Measurements from ENCODE around the gene ZNF85. TPM values are rescaled to one million over a fixed set of nuclear protein-coding genes. Genes with fewer than 3 reads are reported as not detected.
"Not testable (repeated sequence)": the region's sequence is repeated elsewhere in the genome, so short reads cannot be mapped to it uniquely, and the experiment has no call there.

The ZNF85 gene
- total RNA-seq, 1 donor from 2014 or later = 48.3 TPM

DNA sequence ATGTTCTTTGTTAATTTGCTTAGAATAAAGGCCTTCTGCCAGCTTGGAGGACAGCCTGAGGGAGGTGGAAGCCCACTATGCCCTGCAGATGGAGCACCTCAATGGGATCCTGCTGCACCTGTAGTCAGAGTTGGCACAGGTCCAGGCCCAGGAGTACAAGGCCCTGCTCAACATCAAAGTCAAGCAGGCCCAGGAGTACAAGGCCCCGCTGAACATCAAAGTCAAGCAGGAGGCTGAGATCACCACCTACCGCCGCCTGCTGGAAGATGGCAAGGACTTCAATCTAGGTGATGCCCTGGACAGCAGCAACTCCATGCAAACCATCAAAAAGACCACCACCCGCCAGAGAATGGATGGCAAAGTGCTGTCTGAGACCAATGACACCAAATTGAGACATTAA lies 41.7 kb downstream of the ZNF85 start:
- H4K20me1 ChIP-seq (ENCODE audit: low read depth) = no peaks in the 10 kb centered on the region
- H3F3A ChIP-seq (ENCODE audit: low read depth) = no peaks in the 10 kb centered on the region
- Mint-ChIP-seq H3K4me1 (no peaks in the 10 kb centered on the region), H3K4me3 (no peak overlapping the region), H3K27ac (no peak overlapping the region), H3K36me3 (no peaks in the 10 kb centered on the region), H3K27me3 (ENCODE audit: insufficient read depth, low read depth) (peaks cover 2% of the 10 kb centered on the region), H3K9me3 (peaks cover 31% of the 10 kb centered on the region)
- no peak overlapping the region for H2AFZ ChIP-seq (replicated peaks)
- no peaks in the 10 kb centered on the region for H3K4me1 ChIP-seq
- no peaks in the 10 kb centered on the region for H3K36me3 ChIP-seq
- H3K4me3 ChIP-seq = no peak overlapping the region
- no peaks in the 10 kb centered on the region for H3K9me3 ChIP-seq (ENCODE audit: low read depth)
- H3K79me2 ChIP-seq (ENCODE audit: low read depth) = no peaks in the 10 kb centered on the region
- H3K4me2 ChIP-seq = no peak overlapping the region
- TF ChIP-seq EZH2 (IDR thresholded peaks at IDR 0.05) (no peak), CTCF (IDR thresholded peaks at IDR 0.05) (peak; percentile 8)
- no peaks in the 10 kb centered on the region for H3K27me3 ChIP-seq
- no peak overlapping the region for H3K9ac ChIP-seq
- H3K27ac ChIP-seq = no peak overlapping the region
- no peak for DNase-seq (ENCODE audit: low spot score)

DNA sequence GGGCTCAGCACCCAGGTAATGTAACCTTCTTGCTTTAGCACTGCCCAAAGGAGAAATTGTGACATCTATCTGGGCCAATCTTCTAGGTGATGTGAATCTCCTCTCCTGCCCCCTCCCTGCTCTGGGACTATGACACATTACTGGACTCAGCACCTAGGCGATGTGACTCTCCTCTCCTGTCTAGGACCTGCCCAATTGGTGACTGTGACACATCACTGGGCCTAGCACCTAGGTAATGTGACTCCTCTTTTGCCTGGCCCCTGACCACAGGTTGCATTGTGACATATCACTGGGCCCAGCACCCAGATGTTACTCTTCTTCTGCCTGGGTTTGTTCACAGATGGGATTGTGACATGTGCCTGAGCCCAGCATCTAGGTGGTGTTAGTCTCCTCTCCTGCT lies 45.0 kb downstream of the ZNF85 start:
- Mint-ChIP-seq H3K27me3 (ENCODE audit: insufficient read depth, low read depth) (peaks cover 4% of the 10 kb centered on the region), H3K4me3 (no peak overlapping the region), H3K36me3 (no peaks in the 10 kb centered on the region), H3K4me1 (no peaks in the 10 kb centered on the region), H3K9me3 (peaks cover 36% of the 10 kb centered on the region), H3K27ac (no peak overlapping the region)
- Histone ChIP-seq H3K9me3 (ENCODE audit: low read depth) (no peaks in the 10 kb centered on the region), H4K20me1 (ENCODE audit: low read depth) (no peaks in the 10 kb centered on the region), H3K4me2 (no peak overlapping the region), H3K4me3 (no peak overlapping the region), H3K27ac (no peak overlapping the region), H3K4me1 (no peaks in the 10 kb centered on the region), H3F3A (ENCODE audit: low read depth) (no peaks in the 10 kb centered on the region), H3K36me3 (no peaks in the 10 kb centered on the region), H3K27me3 (no peaks in the 10 kb centered on the region), H2AFZ (replicated peaks) (no peak overlapping the region), H3K79me2 (ENCODE audit: low read depth) (no peaks in the 10 kb centered on the region), H3K9ac (no peak overlapping the region)
- TF ChIP-seq EZH2 (IDR thresholded peaks at IDR 0.05) = no peak
- no peak for TF ChIP-seq EZH2phosphoT487 (IDR thresholded peaks at IDR 0.05)
- no peak for TF ChIP-seq CTCF (IDR thresholded peaks at IDR 0.05)
- DNase-seq (ENCODE audit: low spot score) = no peak

DNA sequence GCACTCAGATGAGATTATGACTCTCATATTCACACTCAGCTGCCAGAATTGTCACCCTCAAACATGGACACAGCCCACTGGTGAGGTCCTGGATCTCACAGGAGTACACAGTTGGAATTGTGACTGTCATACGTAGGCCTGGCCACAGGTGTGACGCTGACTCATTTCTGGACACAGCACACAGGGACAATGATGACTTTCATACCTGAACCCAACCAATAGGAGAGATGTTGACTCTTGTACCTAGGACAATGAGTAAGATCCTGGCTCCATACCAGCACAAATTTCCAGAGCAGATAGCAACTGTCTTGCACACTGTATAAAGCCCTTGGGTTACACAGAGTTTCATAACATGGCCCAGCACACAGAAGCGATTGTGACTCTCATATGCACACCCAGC lies 46.4 kb downstream of the ZNF85 start:
- Histone ChIP-seq H3K27ac (no peak overlapping the region), H4K20me1 (ENCODE audit: low read depth) (no peaks in the 10 kb centered on the region), H3K4me3 (no peak overlapping the region), H3K9ac (no peak overlapping the region), H3K4me1 (no peaks in the 10 kb centered on the region), H3K79me2 (ENCODE audit: low read depth) (no peaks in the 10 kb centered on the region), H3K9me3 (ENCODE audit: low read depth) (no peaks in the 10 kb centered on the region), H3K36me3 (no peaks in the 10 kb centered on the region), H2AFZ (replicated peaks) (no peak overlapping the region), H3F3A (ENCODE audit: low read depth) (no peaks in the 10 kb centered on the region), H3K27me3 (no peaks in the 10 kb centered on the region), H3K4me2 (no peak overlapping the region)
- H3K4me3 Mint-ChIP-seq = no peak overlapping the region
- no peak for TF ChIP-seq EZH2 (IDR thresholded peaks at IDR 0.05)
- no peak for TF ChIP-seq EZH2phosphoT487 (IDR thresholded peaks at IDR 0.05)
- TF ChIP-seq CTCF (IDR thresholded peaks at IDR 0.05) = no peak
- H3K9me3 Mint-ChIP-seq = peaks cover 28% of the 10 kb centered on the region
- DNase-seq (ENCODE audit: low spot score) = no peak
- H3K36me3 Mint-ChIP-seq = no peaks in the 10 kb centered on the region
- H3K27ac Mint-ChIP-seq = no peak overlapping the region
- no peaks in the 10 kb centered on the region for H3K4me1 Mint-ChIP-seq
- peaks cover 7% of the 10 kb centered on the region for H3K27me3 Mint-ChIP-seq (ENCODE audit: insufficient read depth, low read depth)

GRCh38 chr19:20969898-20970297 lies 46.8 kb downstream of the ZNF85 start:
- no peak for DNase-seq (ENCODE audit: low spot score)
- Histone ChIP-seq H3K27me3 (no peaks in the 10 kb centered on the region), H3K36me3 (no peaks in the 10 kb centered on the region), H3K27ac (no peak overlapping the region), H3K4me2 (no peak overlapping the region), H3K4me3 (no peak overlapping the region), H3K9me3 (ENCODE audit: low read depth) (no peaks in the 10 kb centered on the region), H3K79me2 (ENCODE audit: low read depth) (no peaks in the 10 kb centered on the region), H4K20me1 (ENCODE audit: low read depth) (no peaks in the 10 kb centered on the region), H3K4me1 (no peaks in the 10 kb centered on the region), H3F3A (ENCODE audit: low read depth) (no peaks in the 10 kb centered on the region), H2AFZ (replicated peaks) (no peak overlapping the region), H3K9ac (no peak overlapping the region)
- Mint-ChIP-seq H3K27me3 (ENCODE audit: insufficient read depth, low read depth) (peaks cover 7% of the 10 kb centered on the region), H3K36me3 (no peaks in the 10 kb centered on the region), H3K4me3 (no peak overlapping the region), H3K27ac (no peak overlapping the region), H3K4me1 (no peaks in the 10 kb centered on the region), H3K9me3 (peaks cover 27% of the 10 kb centered on the region)
- TF ChIP-seq EZH2 (IDR thresholded peaks at IDR 0.05) (no peak), CTCF (IDR thresholded peaks at IDR 0.05) (no peak), EZH2phosphoT487 (IDR thresholded peaks at IDR 0.05) (no peak)

DNA sequence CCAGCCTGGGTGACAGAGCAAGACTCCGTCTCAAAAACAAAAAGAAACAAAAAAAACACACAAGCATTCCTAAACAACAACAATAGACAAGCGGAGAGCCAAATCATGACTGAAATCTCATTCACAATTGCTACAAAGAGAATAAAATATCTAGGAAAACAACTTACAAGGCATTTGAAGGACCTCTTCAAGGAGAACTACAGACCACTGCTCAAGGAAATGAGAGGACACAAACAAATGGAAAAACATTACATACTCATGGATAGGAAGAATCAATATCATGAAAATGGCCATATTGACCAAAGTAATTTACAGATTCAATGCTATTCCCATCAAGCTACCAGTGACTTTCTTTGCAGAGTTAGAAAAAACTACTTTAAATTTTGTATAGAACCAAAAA lies 69.7 kb downstream of the ZNF85 start:
- H3K79me2 ChIP-seq (ENCODE audit: low read depth); H3K27me3 Mint-ChIP-seq (ENCODE audit: insufficient read depth, low read depth); H3F3A ChIP-seq (ENCODE audit: low read depth); H2AFZ ChIP-seq (replicated peaks); H3K4me3 ChIP-seq; H3K4me2 ChIP-seq; H3K27ac ChIP-seq; H3K27ac Mint-ChIP-seq; H3K4me1 Mint-ChIP-seq; H3K9ac ChIP-seq; H3K36me3 ChIP-seq; H3K9me3 ChIP-seq (ENCODE audit: low read depth); H4K20me1 ChIP-seq (ENCODE audit: low read depth); H3K36me3 Mint-ChIP-seq; H3K4me1 ChIP-seq; H3K4me3 Mint-ChIP-seq; H3K27me3 ChIP-seq; DNase-seq (ENCODE audit: low spot score): not testable (repeated sequence)
- H3K9me3 Mint-ChIP-seq = peaks cover 19% of the 10 kb centered on the region

Measured in neural progenitor cell (in vitro differentiated cells).